Neural cell (in vitro differentiated cells): Measurements from ENCODE around the gene IRS2. TPM values are rescaled to one million over a fixed set of nuclear protein-coding genes. Genes with fewer than 3 reads are reported as not detected.

Source experiments
- H2AFZ ChIP-seq: fragments of 200-600, 300-800 bp; sonication (generic), shearing (Covaris generic); 2 replicates; pipeline ENCODE4 v1.6.0; 2014; ENCODE audit warnings: low read depth, mild to moderate bottlenecking, antibody characterized with exemption, low read length, moderate library complexity
- H3F3A ChIP-seq: fragments of 200-600 bp; shearing (Covaris generic); 2 replicates; pipeline ENCODE4 v1.6.1; 2016; ENCODE audit warnings: mild to moderate bottlenecking, moderate library complexity, mixed read lengths, antibody characterized with exemption, low read length; ENCODE audit not compliant: insufficient read depth, poor library complexity, severe bottlenecking
- H3K27ac ChIP-seq: fragments of 200-600, 300-800 bp; sonication (generic), shearing (Covaris generic); 2 replicates; pipeline ENCODE4 v1.5.1; 2014; ENCODE audit warnings: mild to moderate bottlenecking, low read length, moderate library complexity
- H3K27me3 ChIP-seq: fragments of 300-800, 200-600 bp; sonication (generic), shearing (Covaris generic); 2 replicates; pipeline ENCODE4 v1.6.0; 2014; ENCODE audit warnings: mild to moderate bottlenecking, low read depth, low read length, moderate library complexity; ENCODE audit not compliant: insufficient read depth
- H3K36me3 ChIP-seq: fragments of 300-800, 200-600 bp; sonication (generic), shearing (Covaris generic); 2 replicates; pipeline ENCODE4 v1.5.1; 2014; ENCODE audit warnings: mild to moderate bottlenecking, antibody characterized with exemption, low read length, moderate library complexity; ENCODE audit not compliant: insufficient read depth
- H3K4me2 ChIP-seq: fragments of 300-800, 200-600 bp; sonication (generic), shearing (Covaris generic); 2 replicates; pipeline ENCODE4 v1.6.0; 2014; ENCODE audit warnings: mild to moderate bottlenecking, low read length
- H3K4me3 ChIP-seq: fragments of 300-800, 200-600 bp; sonication (generic), shearing (Covaris generic); 2 replicates; pipeline ENCODE4 v1.5.1; 2014; ENCODE audit warnings: mild to moderate bottlenecking, low read length, moderate library complexity
- H3K79me2 ChIP-seq: fragments of 200-600 bp; shearing (Covaris generic); replicated peaks from 2 replicates; pipeline ENCODE4 v1.6.0; 2014; ENCODE audit warnings: mild to moderate bottlenecking, low read length, moderate library complexity; ENCODE audit not compliant: insufficient read depth
- H3K9ac ChIP-seq: fragments of 300-800, 200-600 bp; sonication (generic), shearing (Covaris generic); 2 replicates; pipeline ENCODE4 v1.6.1; 2016; ENCODE audit warnings: mild to moderate bottlenecking, low read length, mixed read lengths
- H3K9me2 ChIP-seq: fragments of 200-600 bp; shearing (Covaris generic); 2 replicates; pipeline ENCODE4 v1.6.1; 2016; ENCODE audit warnings: mild to moderate bottlenecking, low read length, mixed read lengths; ENCODE audit not compliant: insufficient read depth
- H3K9me3 ChIP-seq: fragments of 200-600, 300-800 bp; sonication (generic), shearing (Covaris generic); 2 replicates; pipeline ENCODE4 v1.6.1; 2016; ENCODE audit warnings: mild to moderate bottlenecking, mixed run types, low read length, moderate library complexity, mixed read lengths
- H4K20me1 ChIP-seq: fragments of 200-600 bp; shearing (Covaris generic); 2 replicates; pipeline ENCODE4 v1.6.1; 2016; ENCODE audit warnings: mild to moderate bottlenecking, mixed run types; ENCODE audit not compliant: insufficient read depth
- EP300 ChIP-seq: fragments of 450-650 bp; conservative IDR thresholded peaks from 2 replicates; pipeline ENCODE4 v1.6.1; 2014; ENCODE audit warnings: antibody characterized with exemption, mild to moderate bottlenecking, moderate library complexity; ENCODE audit not compliant: poor library complexity, severe bottlenecking
- EZH2 ChIP-seq: fragments of 200-600, 300-800 bp; shearing (Covaris generic), sonication (generic); IDR thresholded peaks from 2 replicates; pipeline ENCODE4 v1.6.1; 2014; ENCODE audit warnings: antibody characterized with exemption, low read length, borderline replicate concordance, mild to moderate bottlenecking; ENCODE audit not compliant: insufficient read depth, poor library complexity, severe bottlenecking
- MXI1 ChIP-seq: fragments of 450-650 bp; conservative IDR thresholded peaks from 2 replicates; pipeline ENCODE4 v1.6.1; 2014; ENCODE audit warnings: antibody characterized with exemption, mild to moderate bottlenecking; ENCODE audit not compliant: poor library complexity, severe bottlenecking
- POLR2AphosphoS5 ChIP-seq: IDR thresholded peaks from 2 replicates; pipeline ENCODE4 v1.6.1; 2012
- RAD21 ChIP-seq: fragments of 450-650 bp; conservative IDR thresholded peaks from 2 replicates; pipeline ENCODE4 v1.6.1; 2014; ENCODE audit warnings: antibody characterized with exemption, mild to moderate bottlenecking, moderate library complexity
- REST ChIP-seq: IDR thresholded peaks from 2 replicates; pipeline ENCODE4 v1.6.1; 2012; ENCODE audit warnings: borderline replicate concordance
- SMC3 ChIP-seq: fragments of 450-650 bp; conservative IDR thresholded peaks from 2 replicates; pipeline ENCODE4 v1.6.1; 2014; ENCODE audit warnings: antibody characterized with exemption, mild to moderate bottlenecking, moderate library complexity; ENCODE audit not compliant: poor library complexity
- TAF1 ChIP-seq: IDR thresholded peaks from 2 replicates; pipeline ENCODE4 v1.6.1; 2012; ENCODE audit warnings: low read depth
- polyA plus RNA-seq: library from polyadenylated mRNA; depleted of rRNA; stranded (reverse); fragments of >200 nt; gene quantifications from 2 replicates; pipeline ENCODE4 v1.2.3, GENCODE V29; 2014
- TF ChIP-seq, protein P1 (sequence below): fragments of 450-650 bp; IDR thresholded peaks from 2 replicates; pipeline ENCODE4 v1.5.1; 2014; ENCODE audit warnings: antibody characterized with exemption, mild to moderate bottlenecking, moderate library complexity; ENCODE audit not compliant: poor library complexity, severe bottlenecking

Gene IRS2
- polyA plus RNA-seq, 1 donor from 2014 or later = 7.1 TPM

DNA sequence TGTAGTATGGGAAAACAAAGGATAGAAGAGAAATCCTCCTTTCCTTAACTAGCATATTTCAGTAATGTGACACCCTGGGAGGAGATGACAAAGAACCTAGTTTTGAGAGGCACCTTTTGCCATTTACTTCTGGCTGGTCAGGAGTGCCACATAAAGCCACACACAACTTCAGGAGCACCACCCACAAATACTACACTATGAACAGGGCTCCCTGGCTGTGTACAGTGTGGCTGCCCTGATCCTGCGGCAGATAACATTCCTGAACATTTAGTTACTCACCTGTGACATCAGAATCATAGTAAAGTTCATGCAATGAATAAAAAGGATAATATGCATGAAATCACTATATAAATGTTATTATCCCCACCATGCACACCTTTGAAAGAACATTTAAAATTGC is 17.4 kb upstream of the IRS2 start:
- TF ChIP-seq EZH2 = no peak
- no peak overlapping the region for H3K9ac ChIP-seq

GRCh38 chr13:109802936-109803335 is 16.6 kb upstream of the IRS2 start:
- no peaks in the 10 kb centered on the region for H3K9me3 ChIP-seq
- H3K27ac ChIP-seq = no peak overlapping the region
- no peak overlapping the region for H3K4me3 ChIP-seq
- no peak overlapping the region for H3K9ac ChIP-seq
- TF ChIP-seq MXI1 = no peak
- TF ChIP-seq EP300 = no peak
- no peak for TF ChIP-seq SMC3
- TF ChIP-seq REST = no peak
- TF ChIP-seq, protein P1, sequence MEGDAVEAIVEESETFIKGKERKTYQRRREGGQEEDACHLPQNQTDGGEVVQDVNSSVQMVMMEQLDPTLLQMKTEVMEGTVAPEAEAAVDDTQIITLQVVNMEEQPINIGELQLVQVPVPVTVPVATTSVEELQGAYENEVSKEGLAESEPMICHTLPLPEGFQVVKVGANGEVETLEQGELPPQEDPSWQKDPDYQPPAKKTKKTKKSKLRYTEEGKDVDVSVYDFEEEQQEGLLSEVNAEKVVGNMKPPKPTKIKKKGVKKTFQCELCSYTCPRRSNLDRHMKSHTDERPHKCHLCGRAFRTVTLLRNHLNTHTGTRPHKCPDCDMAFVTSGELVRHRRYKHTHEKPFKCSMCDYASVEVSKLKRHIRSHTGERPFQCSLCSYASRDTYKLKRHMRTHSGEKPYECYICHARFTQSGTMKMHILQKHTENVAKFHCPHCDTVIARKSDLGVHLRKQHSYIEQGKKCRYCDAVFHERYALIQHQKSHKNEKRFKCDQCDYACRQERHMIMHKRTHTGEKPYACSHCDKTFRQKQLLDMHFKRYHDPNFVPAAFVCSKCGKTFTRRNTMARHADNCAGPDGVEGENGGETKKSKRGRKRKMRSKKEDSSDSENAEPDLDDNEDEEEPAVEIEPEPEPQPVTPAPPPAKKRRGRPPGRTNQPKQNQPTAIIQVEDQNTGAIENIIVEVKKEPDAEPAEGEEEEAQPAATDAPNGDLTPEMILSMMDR = no peak
- no peak for TF ChIP-seq POLR2AphosphoS5
- TF ChIP-seq RAD21 = no peak
- no peak for TF ChIP-seq EZH2
- no peaks in the 10 kb centered on the region for H4K20me1 ChIP-seq
- no peaks in the 10 kb centered on the region for H3K79me2 ChIP-seq
- H2AFZ ChIP-seq = no peak overlapping the region
- H3K27me3 ChIP-seq = no peaks in the 10 kb centered on the region
- no peaks in the 10 kb centered on the region for H3F3A ChIP-seq
- no peaks in the 10 kb centered on the region for H3K9me2 ChIP-seq
- H3K36me3 ChIP-seq = no peaks in the 10 kb centered on the region
- no peak overlapping the region for H3K4me2 ChIP-seq

More for the DNA sequence above, 17.4 kb upstream of the IRS2 start:
- Histone ChIP-seq H3K36me3 (no peaks in the 10 kb centered on the region), H3K9me2 (no peaks in the 10 kb centered on the region), H3F3A (no peaks in the 10 kb centered on the region), H3K27me3 (no peaks in the 10 kb centered on the region), H3K79me2 (no peaks in the 10 kb centered on the region), H4K20me1 (no peaks in the 10 kb centered on the region), H2AFZ (no peak overlapping the region), H3K4me2 (no peak overlapping the region), H3K27ac (no peak overlapping the region), H3K4me3 (no peak overlapping the region), H3K9me3 (no peaks in the 10 kb centered on the region)

DNA sequence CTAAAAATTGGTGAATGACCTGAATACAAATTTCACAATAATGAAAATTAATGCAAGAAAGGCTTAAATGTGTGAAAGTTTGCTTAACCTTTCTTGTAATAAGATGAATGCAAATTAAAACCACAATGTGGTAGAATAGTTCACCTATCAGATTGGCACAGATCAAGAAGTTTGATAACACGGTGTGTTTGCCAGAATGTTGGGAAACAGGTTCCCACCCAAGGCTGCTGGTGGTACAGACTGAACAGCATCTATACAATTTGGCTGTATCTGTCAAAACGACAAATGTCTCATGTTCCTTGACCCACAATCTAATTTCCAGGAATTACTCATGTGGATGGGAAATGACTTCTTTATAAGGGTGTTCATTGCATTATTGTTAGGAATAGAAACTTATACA is 8.6 kb upstream of the IRS2 start:
- Histone ChIP-seq H3K79me2 (no peaks in the 10 kb centered on the region), H3K36me3 (no peaks in the 10 kb centered on the region), H3K27ac (no peak overlapping the region), H3K27me3 (no peaks in the 10 kb centered on the region), H3K4me2 (no peak overlapping the region), H3K9ac (no peak overlapping the region), H2AFZ (no peak overlapping the region), H4K20me1 (no peaks in the 10 kb centered on the region), H3K9me2 (no peaks in the 10 kb centered on the region), H3K9me3 (no peaks in the 10 kb centered on the region), H3F3A (peaks cover 3% of the 10 kb centered on the region), H3K4me3 (no peak overlapping the region)
- TF ChIP-seq RAD21 (no peak), TAF1 (no peak), MXI1 (no peak), EZH2 (no peak), EP300 (no peak), SMC3 (no peak), POLR2AphosphoS5 (no peak), REST (no peak)
- TF ChIP-seq, protein P1 = no peak
